Posterior cingulate gyrus (tissue), 11 donors: ENCODE measurements around the gene ACTR8.

Experiments used
- DNase-seq, 10 donors: peaks; one replicate each; pipeline versions ENCODE4 v3.0.0 to v3.0.0-alpha.2; 2020 to 2021; ENCODE audit warnings: mixed read lengths in 3 of 10
- intact Hi-C: fragments of 100-400 bp; cut with DNase I; formaldehyde crosslinking; loops from one replicate; pipeline ENCODE4 v1.15.1; 2023

Gene ACTR8

DNA sequence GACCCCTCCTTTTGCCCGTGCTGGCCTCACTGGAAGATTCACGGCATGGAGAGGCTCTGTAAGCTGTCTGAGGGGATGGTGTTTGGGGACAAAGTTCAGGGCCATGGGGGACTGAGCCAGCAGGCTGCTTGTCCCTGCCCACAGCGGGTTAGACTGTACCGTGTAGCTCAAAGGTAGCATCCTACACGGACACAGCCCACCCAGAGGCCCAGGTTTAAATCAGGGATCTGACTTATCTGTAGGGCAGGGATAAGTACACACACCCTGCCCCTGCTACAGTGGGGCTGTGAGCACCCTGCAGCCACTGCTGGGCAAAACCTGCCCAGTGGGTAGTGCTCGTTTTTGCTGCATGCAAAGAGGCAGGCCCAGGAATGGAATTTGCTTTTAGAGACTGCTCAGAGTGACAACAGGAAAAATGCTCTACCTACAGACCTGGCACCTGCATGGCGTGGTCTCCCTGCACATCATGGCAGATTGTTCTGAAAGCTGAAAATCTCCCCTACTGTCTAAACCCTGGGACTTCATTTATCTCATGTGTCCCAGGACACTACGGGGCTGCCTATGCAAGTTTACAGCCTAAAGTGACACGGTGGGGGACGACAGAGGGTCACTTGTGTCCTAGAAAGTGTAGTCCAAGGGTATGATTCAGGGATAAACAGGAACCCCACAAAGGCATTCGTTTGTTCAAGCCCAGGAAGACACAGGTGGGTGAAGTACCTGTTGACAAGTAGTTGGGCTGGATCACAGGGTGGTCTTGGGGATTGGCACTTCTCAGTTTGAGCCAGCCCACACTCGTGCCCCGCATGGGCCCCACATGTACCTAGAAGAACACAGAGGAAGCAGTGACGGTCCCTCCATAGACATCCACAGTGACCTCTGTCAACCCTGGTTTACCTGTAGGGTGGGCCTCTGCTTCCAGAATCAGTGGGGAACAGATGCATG is 63.5 kb downstream of the ACTR8 start:
- peak in 2 of 10 donors; percentile 39 to 63 for DNase-seq
- intact Hi-C loops = no loop called here

DNA sequence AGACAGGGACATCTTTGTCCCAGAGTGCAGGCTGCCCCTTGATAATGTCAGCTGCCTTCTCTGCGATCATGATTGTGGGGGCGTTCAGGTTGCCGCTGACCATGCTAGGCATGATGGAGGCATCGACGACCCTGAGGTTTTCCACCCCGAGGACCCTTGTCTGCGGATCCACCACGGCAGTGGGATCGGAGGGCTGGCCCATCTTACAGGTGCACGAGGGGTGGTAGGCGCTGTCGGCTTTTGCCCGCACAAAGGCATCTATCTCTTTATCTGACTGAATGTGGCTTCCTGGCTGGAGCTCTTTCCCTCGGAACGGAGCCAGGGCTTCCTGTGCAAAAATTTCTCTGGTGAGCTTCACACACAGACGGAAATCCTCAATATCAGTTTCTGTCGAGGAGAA is 64.1 kb downstream of the ACTR8 start:
- DNase-seq = peak in 2 of 10 donors; percentile 79 to 83
- intact Hi-C loops = no loop called here

DNA sequence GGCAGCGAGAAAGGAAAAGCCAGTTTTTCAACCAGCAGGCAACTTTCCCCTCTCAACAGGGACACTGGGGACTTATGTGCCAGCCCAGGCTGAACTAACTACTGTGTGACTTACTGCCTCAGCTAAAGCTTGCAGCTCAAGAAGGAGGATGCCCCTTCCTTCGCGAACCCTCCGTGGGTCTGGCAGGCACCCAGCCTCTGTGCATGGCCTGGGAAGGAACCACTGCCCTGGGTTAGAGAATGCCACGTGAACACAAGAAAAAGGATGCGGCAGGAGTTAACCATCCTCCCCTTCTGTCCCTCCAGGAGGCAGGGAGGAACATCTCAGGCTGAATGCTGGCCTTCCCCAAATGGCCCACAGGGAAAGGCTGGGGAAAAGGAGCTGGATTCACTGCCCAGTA is 64.7 kb downstream of the ACTR8 start:
- intact Hi-C loops = no loop called here
- peak in 3 of 10 donors; percentile 6 to 56 (median 51) for DNase-seq
